Aorta (tissue), 5 donors: ENCODE results near the gene SLC16A9. TPM values are rescaled to one million over a fixed set of nuclear protein-coding genes. Genes with fewer than 3 reads are reported as not detected.

Experiments used
- ATAC-seq: fragments of 200-7000 bp; cut with Tn5 transposase; one replicate; pipeline ENCODE4 v1.9.1; 2022; ENCODE audit warnings: moderate library complexity; ENCODE audit not compliant: low FRiP score
- DNase-seq, 2 donors: peaks; one replicate each; pipeline ENCODE4 v3.0.0-alpha.2; 2020
- H3K27ac ChIP-seq, 2 donors: one replicate each; pipeline ENCODE4 v1.5.1; 2013; ENCODE audit warnings: low read length in 2 of 2, mild to moderate bottlenecking in 2 of 2, moderate library complexity in 2 of 2, control low read depth in 1 of 2, inconsistent platforms in 1 of 2, low read depth in 1 of 2
- H3K27me3 ChIP-seq, 2 donors: one replicate each; pipeline ENCODE4 v1.6.1; 2013; ENCODE audit warnings: control low read depth in 1 of 2, low read length in 1 of 2, mild to moderate bottlenecking in 1 of 2, moderate library complexity in 1 of 2; ENCODE audit not compliant: insufficient read depth in 2 of 2, control insufficient read depth in 1 of 2
- H3K36me3 ChIP-seq, 2 donors: one replicate each; pipeline ENCODE4 v1.6.1; 2013; ENCODE audit warnings: control low read depth in 1 of 2, low read length in 1 of 2, mild to moderate bottlenecking in 1 of 2; ENCODE audit not compliant: insufficient read depth in 2 of 2, control insufficient read depth in 1 of 2
- H3K4me1 ChIP-seq, 2 donors: one replicate each; pipeline ENCODE4 v1.6.1; 2013; ENCODE audit warnings: low read length in 2 of 2, control low read depth in 1 of 2, mild to moderate bottlenecking in 1 of 2, moderate library complexity in 1 of 2; ENCODE audit not compliant: insufficient read depth in 2 of 2, control insufficient read depth in 1 of 2
- H3K4me3 ChIP-seq, 2 donors: one replicate each; pipeline ENCODE4 v1.5.1; 2013; ENCODE audit warnings: low read length in 2 of 2, control low read depth in 1 of 2, mild to moderate bottlenecking in 1 of 2
- H3K9me3 ChIP-seq: one replicate; pipeline ENCODE4 v1.6.1; 2013; ENCODE audit warnings: mild to moderate bottlenecking, low read length; ENCODE audit not compliant: control insufficient read depth
- WGBS, 2 donors: extraction: QIAGEN DNeasy Blood & Tissue Kit; methylation state at CpG; one replicate each; pipeline ENCODE4 v1.1.7; 2013; 5-methylcytosine and 5-hydroxymethylcytosine counted together
- intact Hi-C, 2 donors: fragments of 100-400 bp; cut with DNase I; formaldehyde crosslinking; loops; one replicate each; pipeline versions ENCODE4 v1.14.2 to v1.15.0; 2022
- polyA plus RNA-seq, 2 donors: library from polyadenylated mRNA; stranded (reverse); fragments of 200-250 nt; gene quantifications; one replicate each; pipeline ENCODE4 v1.2.3, GENCODE V29; 2013
- total RNA-seq, 2 donors: library from RNA; stranded (reverse); fragmentation: NEBNext Ultra II Directional; extraction: Animal tissue kit (Norgen Biotek cat#: 25700); gene quantifications; one replicate each; pipeline ENCODE4 v1.2.1, GENCODE V29; 2021
- donor health status: healthy with polysubstance abuse.
- donor health status: Bipolar disorder and iron deficiency.
- donor health status: DM: no; HTN: no; CAD: no.
- donor health status: DM: no; HTN: no; CAD: no.
- donor health status: DM: yes; HTN: yes; CAD: no.

The SLC16A9 gene
- total and polyA plus RNA-seq, 4 donors, result 0.25 to 3.5 (median 2.3) TPM

- H3K27ac ChIP-seq, result no peak overlapping the region
- no peaks in the 10 kb centered on the region for H3K36me3 ChIP-seq
- no peaks in the 10 kb centered on the region for H3K4me1 ChIP-seq
- no peak for DNase-seq
- intact Hi-C loops, result no loop called here
- H3K4me3 ChIP-seq, result no peak overlapping the region
- no peaks in the 10 kb centered on the region for H3K9me3 ChIP-seq
- 95 to 97% methylated on average over 4 of the region's 4 CpGs for WGBS, 2 donors
- H3K27me3 ChIP-seq, result no peaks in the 10 kb centered on the region
- no peak for ATAC-seq
Measured at GRCh38 chr10:59631882-59632807, 77.5 kb downstream of the SLC16A9 start.

- H3K27me3 ChIP-seq, result no peaks in the 10 kb centered on the region
- no peaks in the 10 kb centered on the region for H3K36me3 ChIP-seq
- ATAC-seq, result no peak
- H3K27ac ChIP-seq, result no peak overlapping the region
- intact Hi-C loops, result no loop called here
- no peak overlapping the region for H3K4me3 ChIP-seq
- H3K4me1 ChIP-seq, result peaks cover 0 to under 1% of the 10 kb centered on the region in 2 donors
- no peak for DNase-seq
- H3K9me3 ChIP-seq, result no peaks in the 10 kb centered on the region
Measured at GRCh38 chr10:59631237-59631636, 78.4 kb downstream of the SLC16A9 start.

- H3K4me1 ChIP-seq, result peaks cover 0 to 2% of the 10 kb centered on the region in 2 donors
- 94% methylated on average over 4 of the region's 4 CpGs for WGBS, 2 donors
- H3K9me3 ChIP-seq, result no peaks in the 10 kb centered on the region
- no peak overlapping the region for H3K4me3 ChIP-seq
- no peaks in the 10 kb centered on the region for H3K27me3 ChIP-seq
- intact Hi-C loops, result loop anchor here (5.0 to 10.0 kb wide), 9 partner anchors 176 to 854 kb away; partner anchors contain the start of gene CCDC6 (in 2 of the 2)
- H3K27ac ChIP-seq, result no peak overlapping the region
- no peak for DNase-seq
- ATAC-seq, result no peak
- no peaks in the 10 kb centered on the region for H3K36me3 ChIP-seq
Measured at GRCh38 chr10:59628965-59629364, 80.7 kb downstream of the SLC16A9 start.

- no peaks in the 10 kb centered on the region for H3K36me3 ChIP-seq
- intact Hi-C loops, result loop anchor here (5.0 to 10.0 kb wide), 9 partner anchors 176 to 854 kb away; partner anchors contain the start of gene CCDC6 (in 2 of the 2)
- no peak for ATAC-seq
- H3K27me3 ChIP-seq, result no peaks in the 10 kb centered on the region
- H3K4me1 ChIP-seq, result peaks cover 0 to 2% of the 10 kb centered on the region in 2 donors
- H3K27ac ChIP-seq, result no peak overlapping the region
- H3K9me3 ChIP-seq, result no peaks in the 10 kb centered on the region
- H3K4me3 ChIP-seq, result no peak overlapping the region
- no peak for DNase-seq
- 66 to 79% methylated on average over 6 of the region's 6 CpGs for WGBS, 2 donors
Measured at GRCh38 chr10:59628456-59628855, 81.2 kb downstream of the SLC16A9 start.

- WGBS, 2 donors, result 82 to 85% methylated on average over 4 of the region's 4 CpGs
- intact Hi-C loops, result loop anchor here (5.0 to 10.0 kb wide), 9 partner anchors 177 to 853 kb away; partner anchors contain the start of gene CCDC6 (in 2 of the 2)
- H3K27ac ChIP-seq, result no peak overlapping the region
- DNase-seq, result no peak
- H3K27me3 ChIP-seq, result no peaks in the 10 kb centered on the region
- no peaks in the 10 kb centered on the region for H3K9me3 ChIP-seq
- no peak for ATAC-seq
- no peaks in the 10 kb centered on the region for H3K36me3 ChIP-seq
- H3K4me3 ChIP-seq, result no peak overlapping the region
- peaks cover 0 to 2% of the 10 kb centered on the region in 2 donors for H3K4me1 ChIP-seq
Measured at GRCh38 chr10:59627366-59628018, 82.2 kb downstream of the SLC16A9 start.

GRCh38 chr10:59626523-59626869 lies 83.2 kb downstream of the SLC16A9 start:
- no peak for ATAC-seq

GRCh38 chr10:59625721-59626522 lies 83.7 kb downstream of the SLC16A9 start:
- Histone ChIP-seq H3K27me3 (no peaks in the 10 kb centered on the region), H3K4me1 (peaks cover 0 to 2% of the 10 kb centered on the region in 2 donors), H3K4me3 (no peak overlapping the region), H3K9me3 (no peaks in the 10 kb centered on the region), H3K36me3 (no peaks in the 10 kb centered on the region), H3K27ac (no peak overlapping the region)
- intact Hi-C loops, result loop anchor here (2.0 to 10.0 kb wide), 10 partner anchors 179 to 851 kb away; partner anchors contain the start of gene CCDC6 (in 2 of the 2)
- DNase-seq, result no peak
- 22 to 25% methylated on average over 8 of the region's 8 CpGs for WGBS, 2 donors
- peak; percentile 88 for ATAC-seq

More at GRCh38 chr10:59626523-59626869, 83.2 kb downstream of the SLC16A9 start:
- H3K4me3 ChIP-seq, result no peak overlapping the region
- intact Hi-C loops, result loop anchor here (5.0 to 10.0 kb wide), 9 partner anchors 178 to 852 kb away; partner anchors contain the start of gene CCDC6 (in 2 of the 2)
- 82 to 83% methylated on average over 3 of the region's 3 CpGs for WGBS, 2 donors
- H3K27ac ChIP-seq, result no peak overlapping the region
- H3K27me3 ChIP-seq, result no peaks in the 10 kb centered on the region
- H3K4me1 ChIP-seq, result peaks cover 0 to 2% of the 10 kb centered on the region in 2 donors
- no peaks in the 10 kb centered on the region for H3K9me3 ChIP-seq
- no peak for DNase-seq
- H3K36me3 ChIP-seq, result no peaks in the 10 kb centered on the region

GRCh38 chr10:59624951-59625350 lies 84.7 kb downstream of the SLC16A9 start:
- H3K9me3 ChIP-seq, result no peaks in the 10 kb centered on the region
- H3K4me1 ChIP-seq, result peaks cover 0 to 2% of the 10 kb centered on the region in 2 donors
- 87 to 93% methylated on average over 8 of the region's 8 CpGs for WGBS, 2 donors

More at GRCh38 chr10:59624951-59625350, 84.7 kb downstream of the SLC16A9 start:
- no peaks in the 10 kb centered on the region for H3K27me3 ChIP-seq
- no peak overlapping the region for H3K27ac ChIP-seq
- DNase-seq (no peak), ATAC-seq (no peak)
- intact Hi-C loops, result loop anchor here (2.0 to 10.0 kb wide), 12 partner anchors 180 to 850 kb away; partner anchors contain the start of gene CCDC6 (in 2 of the 2)
- no peak overlapping the region for H3K4me3 ChIP-seq
- H3K36me3 ChIP-seq, result no peaks in the 10 kb centered on the region
